Stimulated activated CD4-positive, alpha-beta T cell treated with anti-CD3 and anti-CD28 coated beads, TNF-alpha, amount 100 ng/mL, for 48 hours (primary cell): ENCODE measurements around the gene SERPINA12.

Experiments
- DNase-seq, 3 donors: peaks; one replicate each; pipeline ENCODE4 v3.0.0-alpha.2; 2020; ENCODE audit warnings: low read depth in 3 of 3

SERPINA12 gene, protein sequence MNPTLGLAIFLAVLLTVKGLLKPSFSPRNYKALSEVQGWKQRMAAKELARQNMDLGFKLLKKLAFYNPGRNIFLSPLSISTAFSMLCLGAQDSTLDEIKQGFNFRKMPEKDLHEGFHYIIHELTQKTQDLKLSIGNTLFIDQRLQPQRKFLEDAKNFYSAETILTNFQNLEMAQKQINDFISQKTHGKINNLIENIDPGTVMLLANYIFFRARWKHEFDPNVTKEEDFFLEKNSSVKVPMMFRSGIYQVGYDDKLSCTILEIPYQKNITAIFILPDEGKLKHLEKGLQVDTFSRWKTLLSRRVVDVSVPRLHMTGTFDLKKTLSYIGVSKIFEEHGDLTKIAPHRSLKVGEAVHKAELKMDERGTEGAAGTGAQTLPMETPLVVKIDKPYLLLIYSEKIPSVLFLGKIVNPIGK

DNA sequence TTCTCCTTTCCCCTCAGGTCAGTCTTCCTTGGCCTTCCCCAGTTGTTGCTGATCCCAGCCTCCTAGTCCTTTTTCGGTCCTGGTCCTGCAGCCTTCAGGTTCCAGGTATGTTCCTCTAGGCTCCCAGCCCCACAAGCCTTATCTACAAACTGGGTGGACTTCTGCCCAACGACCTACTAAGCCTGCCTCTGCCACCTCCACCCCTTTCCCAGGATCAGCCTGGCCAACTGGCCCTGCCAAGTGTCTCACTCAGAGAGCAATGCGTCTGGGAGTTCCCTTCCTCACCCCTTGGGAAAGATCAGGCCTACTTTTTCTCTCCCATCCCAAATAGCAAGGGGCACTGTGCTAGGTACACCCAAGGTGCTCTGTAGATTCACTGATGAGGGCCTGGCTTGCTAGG lies at the start of gene SERPINA12:
Gene SERPINA12 (minus strand): TSS at position 114 of the 400 bp plus-strand sequence. CDS start 11,072 bp downstream, outside the sequence.
- no peak for DNase-seq

DNA sequence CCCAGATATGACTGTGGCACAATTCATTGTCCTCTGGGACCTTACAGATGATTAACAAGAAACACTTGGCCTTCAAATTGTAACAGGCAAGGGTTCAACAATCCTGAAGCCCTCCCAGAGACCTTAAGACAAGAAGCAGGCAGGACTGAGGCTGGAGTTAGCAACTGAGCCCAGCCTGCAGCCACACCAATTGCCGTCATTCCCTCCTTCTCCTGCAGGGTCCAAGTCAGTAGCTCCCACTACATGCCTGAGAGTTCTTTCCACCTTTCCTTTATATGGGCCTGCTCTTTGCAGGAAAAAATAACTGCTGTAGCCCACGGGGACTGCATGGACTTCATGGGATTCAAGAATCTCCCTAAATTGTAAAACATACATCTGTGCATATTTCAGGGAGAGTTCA lies 49.6 kb upstream of the SERPINA12 start:
- DNase-seq: no peak

DNA sequence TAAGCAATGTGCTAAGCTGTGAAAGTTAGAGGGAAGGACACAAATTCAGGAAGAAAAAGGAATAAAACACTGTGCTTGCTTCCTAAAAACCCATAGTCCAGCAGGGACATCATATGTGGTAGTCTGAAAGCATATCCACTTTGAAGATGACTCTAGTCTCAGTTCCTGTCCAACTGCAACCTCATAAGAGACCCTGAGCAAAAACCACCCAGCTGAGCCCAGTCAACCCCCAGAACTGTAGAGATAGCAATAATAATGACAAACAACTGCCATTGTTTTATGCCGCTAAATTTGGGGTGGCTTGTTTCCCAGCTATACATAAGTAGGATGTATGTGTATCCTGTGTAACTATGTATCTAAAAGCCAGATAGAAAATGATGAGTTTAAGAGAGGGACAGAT lies 48.1 kb upstream of the SERPINA12 start:
- DNase-seq: no peak

DNA sequence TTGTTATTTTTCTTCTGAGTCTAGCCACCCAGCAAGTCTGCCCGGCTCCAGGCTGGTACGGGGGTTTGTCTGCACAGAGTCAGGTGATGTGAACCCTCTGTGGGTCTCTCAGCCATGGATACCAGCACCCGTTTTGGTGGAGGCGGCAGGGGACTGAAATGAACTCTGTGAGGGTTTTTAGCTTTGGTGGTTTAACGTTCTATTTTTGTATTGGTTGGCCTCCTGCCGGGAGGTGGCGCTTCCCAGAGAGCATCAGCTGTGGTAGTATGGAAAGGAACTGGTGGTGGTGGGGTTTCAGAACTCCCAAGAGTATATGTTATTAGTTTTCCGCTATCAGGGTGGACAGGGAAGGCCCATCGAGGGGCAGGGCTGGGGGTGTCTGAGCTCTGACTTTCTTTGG lies 46.7 kb upstream of the SERPINA12 start:
- DNase-seq: no peak

DNA sequence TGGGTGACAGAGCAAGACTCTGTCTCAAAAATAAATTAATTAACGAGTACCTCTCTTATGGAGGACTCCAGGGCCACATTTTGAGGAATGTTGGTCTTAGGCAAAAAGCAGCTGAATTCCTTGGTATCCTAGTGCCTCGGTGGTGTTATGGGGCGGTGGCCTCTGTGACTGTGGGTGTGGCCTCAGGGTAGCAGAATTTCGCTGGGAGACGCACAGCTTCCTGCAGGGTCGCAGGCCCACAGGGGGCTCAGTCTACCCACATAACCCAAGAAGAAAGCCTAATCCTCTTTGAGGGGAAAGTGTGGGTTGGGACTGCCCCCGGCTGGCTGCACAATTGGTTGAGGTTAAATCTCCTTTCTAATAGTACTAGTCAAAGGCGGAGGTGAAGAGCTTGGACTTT lies 40.8 kb upstream of the SERPINA12 start:
- no peak for DNase-seq

DNA sequence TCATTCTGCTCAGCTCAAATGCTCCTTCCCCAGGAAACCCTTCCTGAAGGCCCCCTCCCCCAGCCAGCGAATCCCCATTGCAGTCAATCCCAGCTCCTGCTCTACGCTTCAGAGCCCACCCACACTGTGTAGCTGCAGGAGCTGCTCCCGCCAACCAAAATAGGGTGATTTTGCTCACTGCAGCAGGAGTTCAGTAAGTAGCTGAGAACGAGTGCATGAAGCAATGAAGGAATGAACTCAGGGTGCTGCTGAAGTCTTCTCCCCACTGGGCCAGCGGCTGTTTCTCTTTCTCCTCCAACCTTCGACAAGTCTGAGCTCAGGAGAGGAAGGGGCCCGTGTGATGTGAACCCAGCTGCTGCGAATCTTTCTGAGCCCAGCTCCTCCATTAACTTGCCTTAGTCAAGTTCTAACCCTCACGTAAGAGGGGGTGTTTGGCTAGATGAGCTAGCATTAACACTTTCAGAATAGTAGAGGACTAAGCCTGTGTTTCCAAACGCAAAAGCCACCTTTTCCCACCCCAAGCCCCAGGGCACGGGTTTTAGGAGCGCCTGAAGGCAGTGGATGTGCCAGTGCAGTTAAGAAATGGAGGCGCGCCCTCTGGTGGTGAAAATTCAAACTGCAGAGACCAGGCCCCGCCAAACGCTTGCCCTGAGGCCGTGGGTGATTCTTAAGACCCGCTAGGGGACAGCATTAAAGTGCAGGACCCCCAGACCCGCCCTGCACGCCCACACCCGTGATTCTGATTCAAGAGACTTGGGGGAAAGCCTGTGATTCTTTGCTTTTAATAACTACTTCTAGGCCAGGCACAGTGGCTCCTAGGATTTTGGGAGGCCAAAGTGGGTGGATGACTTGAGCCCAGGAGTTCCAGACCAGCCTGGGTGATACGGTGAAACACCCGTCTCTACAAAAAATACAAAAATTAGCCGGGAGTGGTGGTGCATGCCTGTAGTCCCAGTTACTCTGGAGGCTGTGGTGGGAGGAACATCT lies 40.0 kb upstream of the SERPINA12 start:
- DNase-seq: peak; percentile 34 to 49 (median 35)

DNA sequence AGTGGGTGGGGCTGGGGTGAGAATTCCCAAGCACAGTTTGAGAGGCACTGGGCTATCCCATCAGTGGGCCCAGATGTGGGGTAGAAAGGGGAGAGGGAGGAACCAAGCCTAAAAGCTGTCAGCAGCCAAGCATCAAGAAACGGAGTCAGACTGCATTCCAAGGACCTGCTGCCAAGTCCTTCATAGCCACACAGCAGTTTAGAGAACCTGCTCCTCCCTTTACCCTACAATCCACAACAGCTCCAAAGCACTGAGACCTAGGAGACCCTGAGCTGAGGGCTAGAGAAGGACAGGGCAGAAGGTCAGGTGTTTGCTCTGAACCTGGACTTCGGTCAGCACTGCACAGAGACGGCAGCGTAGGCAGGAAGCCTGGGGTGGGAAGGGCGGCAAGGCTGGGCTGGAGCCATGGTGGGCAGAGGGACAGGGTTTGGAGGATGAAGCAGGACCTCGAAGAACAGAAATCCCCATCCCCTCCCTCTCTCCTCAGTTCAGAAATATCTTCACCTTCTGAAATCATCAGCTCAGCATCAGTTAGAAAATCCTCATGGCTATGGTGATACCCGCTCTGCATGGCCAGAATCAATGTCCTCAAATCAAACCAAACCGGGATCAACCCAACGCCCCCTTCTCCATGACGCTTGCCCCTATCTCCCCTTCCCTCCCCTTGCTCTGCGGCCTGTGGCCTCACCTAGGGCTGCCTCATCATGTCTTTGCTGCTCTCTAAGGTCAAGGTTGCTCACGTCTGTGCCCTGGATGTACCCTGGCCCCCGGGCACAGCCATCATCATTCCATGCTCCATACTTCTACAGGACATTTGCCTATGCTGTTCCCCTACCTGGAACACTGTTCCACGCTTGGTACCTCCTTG lies 39.1 kb upstream of the SERPINA12 start:
- no peak for DNase-seq

DNA sequence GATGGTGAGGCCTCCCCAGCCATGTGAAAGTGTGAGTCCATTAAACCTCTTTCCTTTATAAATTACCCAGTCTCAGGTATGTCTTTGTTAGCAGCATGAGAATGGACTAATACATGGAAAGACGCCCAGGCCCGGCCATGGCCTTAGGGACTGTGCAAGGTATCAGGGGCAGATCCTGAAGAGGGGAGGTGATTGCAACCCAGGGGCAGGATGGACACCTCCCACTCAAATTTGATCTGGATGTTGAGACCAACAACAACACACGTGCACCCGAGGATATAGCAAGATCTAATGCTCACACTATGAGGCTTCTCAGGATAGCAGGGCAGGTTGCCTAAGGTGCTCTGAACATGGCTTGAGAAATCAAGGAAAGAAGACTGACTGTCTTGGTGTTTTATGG lies 38.5 kb upstream of the SERPINA12 start:
- no peak for DNase-seq

DNA sequence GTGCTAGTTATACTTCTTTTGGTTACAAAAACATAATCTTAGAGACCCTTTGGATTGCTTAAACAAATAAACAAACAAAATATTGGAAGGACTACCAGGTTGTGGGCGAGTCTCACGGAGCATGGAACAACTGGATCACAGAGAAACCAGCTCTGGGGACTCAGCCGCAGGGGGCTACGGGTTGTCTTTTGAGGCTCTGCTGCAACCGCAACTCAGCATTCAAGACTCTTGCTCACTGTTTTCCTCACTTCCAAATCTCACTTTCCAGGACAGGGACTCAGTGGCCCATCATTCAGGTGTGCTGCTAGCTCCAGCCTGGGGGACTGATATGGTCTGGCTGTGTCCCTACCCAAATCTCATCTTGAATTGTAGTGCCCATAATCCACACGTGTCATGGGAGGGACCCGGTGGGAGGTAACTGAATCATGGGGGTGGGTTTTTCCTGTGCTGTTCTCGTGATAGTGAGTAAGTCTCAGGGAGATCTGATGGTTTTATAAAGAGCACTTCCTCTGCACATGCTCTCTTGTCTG lies 37.9 kb upstream of the SERPINA12 start:
- no peak for DNase-seq

DNA sequence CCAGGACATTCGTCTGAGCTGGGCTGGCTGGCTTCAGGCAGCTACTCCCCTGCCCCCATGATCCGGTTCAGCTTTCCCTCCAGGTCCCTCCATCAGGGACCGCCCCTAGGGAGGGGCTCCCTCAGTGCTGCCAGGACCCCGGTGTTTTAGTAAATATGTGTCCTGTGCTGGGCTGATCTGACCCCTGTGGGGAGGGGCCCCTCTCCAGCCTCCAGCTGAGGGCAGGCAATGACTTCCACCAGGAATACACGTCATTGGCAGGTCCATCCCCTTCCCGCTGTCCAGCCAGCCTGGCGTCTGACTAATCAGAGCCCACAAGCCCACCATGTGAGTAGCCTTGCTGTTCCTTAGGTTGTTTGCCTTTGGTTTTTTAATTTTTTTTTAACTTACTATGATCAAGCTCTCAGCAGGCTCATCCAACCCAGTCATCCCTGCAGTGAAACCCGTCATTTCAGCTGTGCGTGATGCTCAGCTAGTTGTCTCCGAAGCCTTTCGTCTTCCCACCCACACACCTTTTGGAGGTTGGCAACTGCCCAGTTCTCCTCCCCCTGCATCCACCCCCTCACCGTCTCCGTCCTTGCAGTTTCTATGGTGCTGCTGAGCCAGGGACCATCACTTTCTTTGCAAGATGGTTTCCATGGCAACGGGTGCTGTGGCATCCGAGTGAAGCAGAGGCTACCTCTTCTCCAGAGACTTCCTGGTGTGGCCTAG lies 36.0 kb upstream of the SERPINA12 start:
- DNase-seq: no peak

DNA sequence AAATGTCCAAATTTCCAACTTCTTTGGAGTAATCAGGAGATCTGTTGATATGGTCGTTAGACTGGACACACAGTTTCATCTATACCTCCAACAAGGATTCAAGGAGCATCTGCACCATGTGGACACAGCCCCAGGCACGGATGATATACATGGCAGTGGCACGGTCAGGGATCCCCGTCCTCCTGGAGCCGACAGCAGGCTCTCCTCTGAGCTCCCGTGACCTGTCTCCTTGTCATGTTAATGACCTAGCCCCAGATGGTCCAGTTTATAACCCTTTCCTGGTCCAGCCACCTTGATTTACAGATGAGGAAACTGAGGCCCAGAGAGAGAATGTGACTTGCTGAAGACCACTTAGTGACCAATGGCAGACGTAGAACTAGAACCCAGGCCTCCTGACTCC lies 35.5 kb upstream of the SERPINA12 start:
- DNase-seq: no peak

DNA sequence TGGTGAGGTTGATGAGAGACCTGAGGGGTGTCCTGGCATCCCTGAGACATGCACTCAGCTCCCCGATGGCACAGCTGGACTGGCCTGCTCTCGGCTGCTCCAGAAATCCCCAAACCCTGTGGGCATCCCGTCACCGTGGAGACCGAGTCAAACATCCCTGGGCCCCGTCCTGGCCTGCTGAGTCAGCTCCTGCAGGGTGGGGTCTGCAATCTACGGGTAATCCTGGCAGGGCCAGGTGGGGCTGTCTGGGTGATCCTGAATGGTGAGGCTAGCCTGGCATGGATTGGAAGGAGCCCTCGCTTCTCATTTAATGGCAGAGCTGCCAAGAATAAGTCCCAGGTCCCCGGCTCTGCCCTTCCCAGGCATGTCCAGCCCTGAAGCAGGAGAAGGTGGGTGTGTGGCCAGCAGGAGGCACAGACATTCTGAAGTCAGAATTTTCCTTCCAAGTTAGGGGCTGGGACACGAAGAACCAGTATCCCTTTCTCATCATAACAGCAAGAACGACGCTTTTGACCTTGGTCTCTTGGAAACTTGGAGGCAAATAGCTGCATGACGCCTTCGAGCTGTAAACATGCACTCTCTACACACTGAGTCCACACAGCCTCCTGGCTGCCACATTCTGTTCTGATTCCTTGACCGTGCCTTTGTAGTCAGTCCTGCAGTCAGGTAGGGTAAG lies 34.3 kb upstream of the SERPINA12 start:
- no peak for DNase-seq

DNA sequence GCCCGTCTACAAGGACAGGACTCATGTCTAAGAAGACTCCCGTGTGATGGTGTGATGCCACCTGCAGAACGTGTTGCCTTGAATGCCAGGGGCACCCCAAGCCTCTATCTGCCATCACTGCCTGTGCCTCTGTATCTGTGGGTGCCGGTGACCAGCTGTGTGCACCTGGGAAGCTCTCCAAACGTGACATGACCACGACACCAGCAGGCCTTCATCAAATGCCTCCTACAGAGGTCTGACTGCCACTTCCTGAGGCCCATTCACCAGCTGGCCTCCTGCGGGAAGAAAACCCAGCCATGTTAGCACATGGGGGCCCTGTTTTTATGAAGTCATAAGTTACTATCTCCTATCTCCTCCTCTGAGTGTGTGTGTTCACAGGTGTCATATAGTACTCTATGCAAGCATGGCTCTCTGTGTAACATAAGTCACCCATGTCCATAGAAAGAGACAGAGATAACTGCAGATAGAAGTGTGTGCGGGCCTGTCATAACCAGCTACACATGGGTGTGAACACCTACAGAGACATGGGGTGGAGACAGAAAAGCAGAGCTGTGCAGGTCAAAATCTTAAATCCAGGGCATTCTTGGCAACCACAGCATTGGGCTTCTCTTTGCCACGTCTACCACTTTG lies 33.7 kb upstream of the SERPINA12 start:
- DNase-seq: no peak

DNA sequence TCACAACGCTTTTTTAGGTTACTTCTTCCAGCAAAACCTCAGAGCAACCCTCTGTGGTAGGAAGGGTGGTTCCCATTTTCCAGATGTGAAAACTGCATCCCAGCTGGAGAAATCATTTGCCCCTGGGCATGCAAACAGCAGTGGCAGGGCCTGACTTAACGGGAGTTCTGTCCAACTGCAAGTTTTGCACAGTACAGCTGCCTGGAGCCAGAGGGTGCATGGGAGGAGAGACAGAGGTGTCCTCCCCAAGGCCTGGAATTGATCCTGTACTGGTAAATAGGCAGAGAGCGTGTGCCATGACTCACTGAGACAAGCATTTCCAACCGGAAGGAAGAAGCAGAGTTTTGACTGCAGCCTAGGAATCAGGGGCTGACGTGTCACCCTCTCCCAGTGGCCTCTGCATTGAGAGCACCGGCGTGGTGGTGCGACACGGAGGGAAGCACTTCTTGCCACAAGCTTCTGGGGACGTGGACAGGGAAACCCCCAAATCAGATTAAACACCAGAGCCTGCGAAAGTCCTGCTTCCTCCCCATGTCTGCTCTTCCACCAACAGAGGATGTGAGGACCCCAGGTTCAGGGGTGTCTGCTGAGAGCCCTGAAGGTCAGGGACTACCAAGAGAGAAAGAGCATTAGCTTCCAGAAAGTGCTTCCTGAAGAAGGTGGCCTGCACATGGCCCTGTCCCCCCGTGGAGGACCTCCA lies 33.0 kb upstream of the SERPINA12 start:
- DNase-seq: no peak

DNA sequence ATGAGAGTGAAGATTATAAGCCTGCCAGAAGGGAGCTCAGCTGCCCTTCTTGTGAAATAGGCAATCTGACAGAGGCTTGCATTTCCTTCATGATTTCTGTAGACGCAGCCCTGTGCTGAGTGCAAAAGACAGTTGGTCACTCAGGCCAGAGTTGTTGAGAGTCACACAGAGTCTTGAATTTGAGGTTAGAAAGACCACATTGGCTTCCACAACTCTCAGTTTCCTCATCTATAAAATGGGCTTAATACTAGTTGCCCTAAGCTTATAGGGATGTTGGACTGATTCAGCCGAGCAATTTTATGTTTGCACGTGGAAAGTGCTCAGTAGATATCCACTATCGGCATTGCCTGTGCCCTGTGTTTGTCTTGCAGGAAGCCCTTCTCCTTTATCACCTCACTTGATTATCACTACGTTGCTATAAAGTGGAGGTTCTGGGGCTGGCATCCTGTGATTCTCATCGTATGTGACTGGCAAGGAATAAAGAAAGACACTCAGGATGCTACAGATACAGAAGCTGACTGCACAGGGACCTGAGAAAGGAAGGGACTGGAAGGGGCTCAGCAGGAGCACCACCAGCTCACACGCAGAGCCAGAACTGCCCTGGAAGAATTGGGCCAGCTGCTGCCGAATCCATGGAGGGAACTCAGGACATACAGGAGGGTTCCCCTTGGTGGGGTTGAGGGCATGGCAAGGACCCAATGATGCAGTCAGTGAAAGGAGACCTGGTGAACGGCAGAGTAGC lies 32.1 kb upstream of the SERPINA12 start:
- DNase-seq: no peak

DNA sequence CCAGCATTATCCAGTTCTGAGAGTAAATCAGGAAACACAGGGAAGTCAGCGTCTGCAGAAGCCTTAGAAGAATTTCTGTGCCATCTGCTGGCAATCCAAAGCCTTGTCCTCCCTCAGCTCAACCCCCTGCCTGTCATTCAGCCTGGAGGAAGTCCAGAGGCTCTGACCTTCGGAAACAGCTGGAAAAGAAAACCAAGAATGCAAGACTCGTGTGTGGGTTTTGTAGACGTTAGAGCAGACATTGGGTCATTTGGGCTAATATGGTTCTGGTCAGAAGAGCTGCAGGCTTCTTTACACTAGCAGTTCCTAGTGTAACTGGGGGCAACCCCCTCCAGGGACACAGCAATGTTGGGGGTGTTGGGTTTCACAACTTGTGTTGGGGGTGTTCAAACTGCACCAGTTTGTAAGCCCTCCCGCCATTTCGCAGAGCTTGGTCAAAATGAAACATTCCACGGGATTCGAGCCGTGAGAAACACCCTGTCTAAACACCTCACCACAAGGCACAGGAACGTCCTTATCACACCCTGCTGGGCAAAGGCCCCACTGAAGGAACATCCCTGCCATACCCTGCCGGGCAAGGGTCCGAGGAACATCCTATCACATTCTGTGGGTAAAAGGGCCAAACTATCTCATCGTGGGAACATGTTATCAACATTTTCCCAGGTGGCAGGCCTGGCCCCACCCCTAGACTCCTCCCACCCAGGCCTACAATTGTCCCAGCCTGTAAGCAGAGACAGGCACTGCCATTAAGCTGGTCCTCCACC lies 30.9 kb upstream of the SERPINA12 start:
- DNase-seq: no peak

DNA sequence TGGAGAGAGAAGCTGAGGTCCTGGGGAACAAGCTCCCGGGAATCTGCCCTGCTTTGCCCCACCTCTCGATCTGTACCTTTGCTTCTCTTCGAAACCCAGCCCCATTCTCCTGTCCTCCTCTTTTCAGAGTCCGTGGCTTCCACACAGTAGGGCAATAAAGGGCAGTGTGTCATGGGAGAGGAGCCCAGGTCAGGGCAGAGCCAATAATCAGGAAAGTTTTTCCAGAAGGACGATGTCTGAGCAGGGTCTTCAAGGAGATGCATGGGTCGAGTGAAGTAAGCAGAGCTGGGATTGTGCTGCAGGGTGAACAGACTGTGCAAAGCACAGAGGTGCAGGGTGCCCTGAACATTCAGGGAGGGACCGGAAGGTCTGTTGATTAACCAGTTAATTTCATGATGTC lies 29.9 kb upstream of the SERPINA12 start:
- DNase-seq: no peak
